Testis (tissue), 2 donors: ENCODE results near the gene MICA.

Experiments used
- POLR2A ChIP-seq: fragments of 450-650 bp; IDR thresholded peaks from one replicate; pipeline ENCODE4 v1.6.1; 2017; ENCODE audit warnings: antibody characterized with exemption, mild to moderate bottlenecking, moderate library complexity
- TF ChIP-seq, protein P1 (sequence below), 3 experiments: fragments of 450-650 bp in 2 of 3; fragments of 200-600 bp in 1 of 3; sonication (generic) in 1 of 3; IDR thresholded peaks; one replicate each; pipeline ENCODE4 v1.5.1; 2016 to 2019; ENCODE audit warnings: antibody characterized with exemption in 3 of 3, mild to moderate bottlenecking in 2 of 3, moderate library complexity in 1 of 3

DNA sequence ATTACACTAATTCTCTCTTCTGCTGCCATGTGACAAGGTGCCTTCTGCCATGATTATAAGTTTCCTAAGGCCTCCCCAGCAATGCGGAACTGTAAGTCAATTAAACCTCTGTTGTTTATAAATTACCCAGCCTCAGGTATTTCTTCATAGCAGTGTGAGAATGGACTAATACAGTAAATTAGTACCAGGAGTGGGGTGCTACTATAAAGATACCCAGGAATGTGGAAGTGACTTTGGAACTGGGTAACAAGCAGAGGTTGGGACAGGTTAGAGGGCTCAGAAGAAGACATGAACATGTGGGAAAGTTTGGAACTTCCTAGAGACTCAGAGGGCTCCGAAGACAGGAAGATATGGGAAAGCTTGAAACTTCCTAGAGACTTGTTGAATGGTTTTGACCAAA lies 34.8 kb downstream of the MICA start:
- TF ChIP-seq, protein P1, sequence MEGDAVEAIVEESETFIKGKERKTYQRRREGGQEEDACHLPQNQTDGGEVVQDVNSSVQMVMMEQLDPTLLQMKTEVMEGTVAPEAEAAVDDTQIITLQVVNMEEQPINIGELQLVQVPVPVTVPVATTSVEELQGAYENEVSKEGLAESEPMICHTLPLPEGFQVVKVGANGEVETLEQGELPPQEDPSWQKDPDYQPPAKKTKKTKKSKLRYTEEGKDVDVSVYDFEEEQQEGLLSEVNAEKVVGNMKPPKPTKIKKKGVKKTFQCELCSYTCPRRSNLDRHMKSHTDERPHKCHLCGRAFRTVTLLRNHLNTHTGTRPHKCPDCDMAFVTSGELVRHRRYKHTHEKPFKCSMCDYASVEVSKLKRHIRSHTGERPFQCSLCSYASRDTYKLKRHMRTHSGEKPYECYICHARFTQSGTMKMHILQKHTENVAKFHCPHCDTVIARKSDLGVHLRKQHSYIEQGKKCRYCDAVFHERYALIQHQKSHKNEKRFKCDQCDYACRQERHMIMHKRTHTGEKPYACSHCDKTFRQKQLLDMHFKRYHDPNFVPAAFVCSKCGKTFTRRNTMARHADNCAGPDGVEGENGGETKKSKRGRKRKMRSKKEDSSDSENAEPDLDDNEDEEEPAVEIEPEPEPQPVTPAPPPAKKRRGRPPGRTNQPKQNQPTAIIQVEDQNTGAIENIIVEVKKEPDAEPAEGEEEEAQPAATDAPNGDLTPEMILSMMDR (IDR thresholded peaks at IDR 0.05) = no peak
- TF ChIP-seq POLR2A = no peak
